GM21529 (cell line): Measurements from ENCODE around the gene FSD1.
"Not testable (repeated sequence)": the region's sequence is repeated elsewhere in the genome, so short reads cannot be mapped to it uniquely, and the experiment has no call there.

Source experiments
- ATAC-seq: cut with Tn5 transposase; IDR thresholded peaks from one replicate; pipeline ENCODE4 v1.9.1; 2021; ENCODE audit not compliant: unreplicated experiment

FSD1 gene

GRCh38 chr19:4284176-4284958, 20.0 kb upstream of the FSD1 start:
- ATAC-seq = no peak

GRCh38 chr19:4284974-4285373, 19.4 kb upstream of the FSD1 start:
- ATAC-seq = no peak

- ATAC-seq = not testable (repeated sequence)
Measured at GRCh38 chr19:4286141-4286540, 18.3 kb upstream of the FSD1 start.

GRCh38 chr19:4288091-4288777, 16.2 kb upstream of the FSD1 start:
- ATAC-seq = no peak

- ATAC-seq = no peak
Measured at GRCh38 chr19:4291184-4291732, 13.1 kb upstream of the FSD1 start.

- ATAC-seq = no peak
Measured at GRCh38 chr19:4292515-4292914, 11.9 kb upstream of the FSD1 start.

GRCh38 chr19:4294389-4294788, 10.0 kb upstream of the FSD1 start:
- ATAC-seq = no peak

- ATAC-seq = no peak
Measured at GRCh38 chr19:4295972-4296771, 8.2 kb upstream of the FSD1 start.

GRCh38 chr19:4297901-4298809, 6.2 kb upstream of the FSD1 start:
- no peak for ATAC-seq

- ATAC-seq = no peak
Measured at GRCh38 chr19:4298810-4299550, 5.4 kb upstream of the FSD1 start.

GRCh38 chr19:4300589-4300988, 3.8 kb upstream of the FSD1 start:
- no peak for ATAC-seq

GRCh38 chr19:4301590-4302242, 2.7 kb upstream of the FSD1 start:
- ATAC-seq = no peak

GRCh38 chr19:4302243-4302640, 2.2 kb upstream of the FSD1 start, which contains the start of gene TMIGD2:
TMIGD2 (minus strand) TSS chr19:4302389; CDS start chr19:4302385, 4 bp downstream.
- no peak for ATAC-seq

GRCh38 chr19:4303819-4304537, 420 bp upstream of the FSD1 start:
- ATAC-seq = no peak

GRCh38 chr19:4305257-4305612, 837 bp downstream of the FSD1 start:
- ATAC-seq = no peak

GRCh38 chr19:4305659-4306058, 1.3 kb downstream of the FSD1 start:
- no peak for ATAC-seq

- no peak for ATAC-seq
Measured at GRCh38 chr19:4310247-4311121, 6.1 kb downstream of the FSD1 start.
